LNCAP (cell line): Measurements from ENCODE around the gene ACR.

Source experiments
- TF ChIP-seq, protein P1 (sequence below): fragments of 450-650 bp; IDR thresholded peaks from 2 replicates; pipeline ENCODE4 v1.5.1; 2017; ENCODE audit warnings: mild to moderate bottlenecking

Gene ACR

GRCh38 chr22:50721257-50721844 lies 16.7 kb upstream of the ACR start:
- TF ChIP-seq, protein P1, sequence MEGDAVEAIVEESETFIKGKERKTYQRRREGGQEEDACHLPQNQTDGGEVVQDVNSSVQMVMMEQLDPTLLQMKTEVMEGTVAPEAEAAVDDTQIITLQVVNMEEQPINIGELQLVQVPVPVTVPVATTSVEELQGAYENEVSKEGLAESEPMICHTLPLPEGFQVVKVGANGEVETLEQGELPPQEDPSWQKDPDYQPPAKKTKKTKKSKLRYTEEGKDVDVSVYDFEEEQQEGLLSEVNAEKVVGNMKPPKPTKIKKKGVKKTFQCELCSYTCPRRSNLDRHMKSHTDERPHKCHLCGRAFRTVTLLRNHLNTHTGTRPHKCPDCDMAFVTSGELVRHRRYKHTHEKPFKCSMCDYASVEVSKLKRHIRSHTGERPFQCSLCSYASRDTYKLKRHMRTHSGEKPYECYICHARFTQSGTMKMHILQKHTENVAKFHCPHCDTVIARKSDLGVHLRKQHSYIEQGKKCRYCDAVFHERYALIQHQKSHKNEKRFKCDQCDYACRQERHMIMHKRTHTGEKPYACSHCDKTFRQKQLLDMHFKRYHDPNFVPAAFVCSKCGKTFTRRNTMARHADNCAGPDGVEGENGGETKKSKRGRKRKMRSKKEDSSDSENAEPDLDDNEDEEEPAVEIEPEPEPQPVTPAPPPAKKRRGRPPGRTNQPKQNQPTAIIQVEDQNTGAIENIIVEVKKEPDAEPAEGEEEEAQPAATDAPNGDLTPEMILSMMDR: no peak

GRCh38 chr22:50722048-50722701 lies 15.8 kb upstream of the ACR start:
- TF ChIP-seq, protein P1: no peak

DNA sequence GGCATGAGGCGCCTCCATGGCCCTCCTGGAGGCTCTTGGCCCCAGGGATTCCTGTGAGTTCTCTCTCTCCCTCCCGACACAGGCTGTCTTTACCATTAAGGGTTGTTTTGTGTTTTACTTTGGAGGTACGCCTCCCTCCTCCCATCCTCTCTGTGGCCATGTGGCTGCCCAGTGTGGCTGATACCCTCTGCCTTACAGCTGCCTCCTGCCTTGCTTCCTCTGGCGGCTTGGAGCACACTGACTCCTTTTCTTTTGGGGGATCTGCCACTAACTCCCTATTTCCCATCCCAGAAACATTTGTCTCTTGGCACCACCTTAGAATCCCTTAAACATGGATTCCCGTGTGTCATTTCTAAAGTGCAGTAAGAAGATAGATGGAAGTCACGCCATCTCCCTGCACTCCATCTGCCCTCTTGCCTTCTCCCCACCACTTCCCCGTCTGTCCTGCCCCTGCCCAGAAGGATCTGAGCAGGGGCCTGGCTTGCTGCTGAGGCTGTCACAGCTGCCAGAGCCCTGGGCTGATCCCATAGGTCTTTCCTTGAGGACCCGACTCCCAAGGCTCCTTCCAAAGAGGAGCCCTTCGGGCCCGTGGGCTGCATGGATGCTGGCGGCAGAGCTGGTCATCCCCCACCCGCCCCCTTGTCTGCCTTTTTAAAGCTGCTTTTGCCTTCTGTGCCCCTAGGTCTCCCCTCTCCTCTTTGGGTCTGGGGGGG lies 15.1 kb upstream of the ACR start:
- TF ChIP-seq, protein P1: no peak

DNA sequence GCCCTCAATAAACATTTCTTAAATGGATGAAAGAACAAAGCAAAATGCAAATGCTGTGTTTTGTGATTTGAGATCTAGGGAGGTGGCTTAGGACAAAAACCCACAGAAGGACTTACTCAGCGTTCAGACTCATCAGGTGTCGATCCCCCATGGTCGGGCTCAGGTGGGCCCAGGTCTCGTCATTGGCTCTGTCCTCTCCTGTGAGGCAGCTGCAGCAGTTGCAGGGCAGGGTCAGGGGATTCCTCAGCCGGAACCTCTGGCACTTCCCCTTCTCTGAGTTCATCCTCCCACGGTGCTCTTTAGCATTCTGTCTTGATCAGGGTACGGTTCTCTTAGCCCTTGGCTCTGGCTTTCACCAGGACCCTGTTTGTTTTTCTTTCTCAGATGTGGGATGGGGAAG lies 14.0 kb upstream of the ACR start:
- TF ChIP-seq, protein P1: no peak

GRCh38 chr22:50724616-50725015 lies 13.4 kb upstream of the ACR start:
- TF ChIP-seq, protein P1: no peak

GRCh38 chr22:50725597-50725996 lies 12.4 kb upstream of the ACR start:
- TF ChIP-seq, protein P1: no peak

DNA sequence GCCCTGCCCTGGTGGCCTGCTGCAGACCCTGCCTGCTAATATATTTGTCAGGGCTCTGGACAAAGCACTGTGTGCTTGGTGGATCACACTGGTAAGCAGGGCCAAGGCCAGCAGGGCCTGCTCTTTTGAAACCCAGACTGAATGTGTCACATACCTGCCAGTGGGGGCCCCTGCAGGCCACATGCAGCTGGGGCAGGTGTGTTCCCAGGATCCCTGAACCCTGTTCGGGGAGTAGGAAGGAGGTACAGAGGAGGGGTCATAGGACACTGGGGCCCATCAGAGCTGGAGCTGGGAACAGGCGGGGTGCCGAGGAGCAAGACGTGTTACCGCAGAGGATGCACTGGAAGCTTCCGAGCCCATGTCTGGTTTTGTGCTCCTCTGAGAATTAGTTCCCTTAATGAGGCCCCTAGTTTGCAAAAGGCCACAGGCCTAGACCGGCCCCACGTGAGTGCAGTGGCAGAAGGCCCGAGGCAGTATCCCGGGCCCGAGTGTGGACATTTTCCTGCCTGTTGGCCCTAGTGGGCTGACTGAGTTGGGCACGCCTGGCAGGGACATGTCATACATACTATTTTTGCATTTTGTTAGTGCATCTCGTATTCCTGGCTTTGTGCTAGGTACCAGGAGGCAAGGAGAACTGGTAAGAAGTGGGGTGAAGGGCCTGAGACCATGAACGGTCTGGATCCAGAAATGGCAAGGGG lies 11.2 kb upstream of the ACR start:
- TF ChIP-seq, protein P1: no peak
